Left renal cortex interstitium (tissue), 4 donors: ENCODE measurements around the gene ELFN2. TPM values are rescaled to one million over a fixed set of nuclear protein-coding genes. Genes with fewer than 3 reads are reported as not detected.

Source experiments
- DNase-seq, 4 donors: peaks; one replicate each; pipeline ENCODE4 v3.0.0-alpha.2; 2013; ENCODE audit warnings: low read depth in 4 of 4, low spot score in 2 of 4, missing footprints in 1 of 4
- polyA plus RNA-seq, 4 donors: library from polyadenylated mRNA; unstranded; fragments of 120-200 nt; gene quantifications; one replicate each; pipeline ENCODE4 v1.2.1, GENCODE V29; 2013; ENCODE audit not compliant: insufficient read length in 4 of 4

The ELFN2 gene
- polyA plus RNA-seq, 4 donors, result 0.92 to 1.9 (median 1.7) TPM

DNA sequence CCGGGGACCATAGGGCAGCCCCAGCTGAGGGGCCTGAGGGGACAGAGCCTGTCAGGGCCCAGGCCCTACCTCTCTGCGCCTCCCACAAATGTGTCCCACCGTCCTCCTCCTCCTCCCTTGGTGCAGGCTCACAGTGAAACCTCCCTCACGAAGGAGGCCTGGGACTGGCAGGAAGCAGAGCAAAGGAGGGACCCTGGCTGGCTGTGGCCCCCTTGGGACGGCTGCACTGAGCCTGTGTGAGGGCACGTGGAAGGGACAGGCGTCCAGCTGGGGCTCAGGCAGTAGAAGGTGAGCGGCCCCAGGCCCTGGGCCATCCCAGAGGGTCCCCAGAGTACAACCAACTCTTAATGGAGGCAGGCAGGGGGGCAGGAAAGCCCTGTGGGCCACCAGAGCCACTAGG is 60.7 kb downstream of the ELFN2 start:
- DNase-seq, result no peak

DNA sequence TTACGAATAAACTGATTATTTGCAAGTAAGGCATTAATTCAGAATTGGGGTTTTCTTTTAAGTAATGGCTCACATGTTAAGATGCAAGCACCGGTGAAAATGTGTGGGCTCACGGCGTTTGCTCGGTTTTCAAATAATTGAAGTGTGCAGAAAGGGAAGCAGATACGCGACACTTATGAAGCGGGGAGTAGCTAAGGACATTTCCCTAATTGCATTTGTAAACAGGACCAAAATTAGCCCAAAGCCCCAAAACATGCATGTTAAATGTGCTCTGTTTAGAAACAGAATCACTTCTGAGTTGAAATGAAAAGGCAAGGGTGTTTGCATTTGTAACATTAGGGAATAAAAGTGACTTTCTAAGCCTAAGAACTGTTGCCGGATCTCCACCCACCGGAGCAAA is 61.3 kb downstream of the ELFN2 start:
- DNase-seq, result no peak

DNA sequence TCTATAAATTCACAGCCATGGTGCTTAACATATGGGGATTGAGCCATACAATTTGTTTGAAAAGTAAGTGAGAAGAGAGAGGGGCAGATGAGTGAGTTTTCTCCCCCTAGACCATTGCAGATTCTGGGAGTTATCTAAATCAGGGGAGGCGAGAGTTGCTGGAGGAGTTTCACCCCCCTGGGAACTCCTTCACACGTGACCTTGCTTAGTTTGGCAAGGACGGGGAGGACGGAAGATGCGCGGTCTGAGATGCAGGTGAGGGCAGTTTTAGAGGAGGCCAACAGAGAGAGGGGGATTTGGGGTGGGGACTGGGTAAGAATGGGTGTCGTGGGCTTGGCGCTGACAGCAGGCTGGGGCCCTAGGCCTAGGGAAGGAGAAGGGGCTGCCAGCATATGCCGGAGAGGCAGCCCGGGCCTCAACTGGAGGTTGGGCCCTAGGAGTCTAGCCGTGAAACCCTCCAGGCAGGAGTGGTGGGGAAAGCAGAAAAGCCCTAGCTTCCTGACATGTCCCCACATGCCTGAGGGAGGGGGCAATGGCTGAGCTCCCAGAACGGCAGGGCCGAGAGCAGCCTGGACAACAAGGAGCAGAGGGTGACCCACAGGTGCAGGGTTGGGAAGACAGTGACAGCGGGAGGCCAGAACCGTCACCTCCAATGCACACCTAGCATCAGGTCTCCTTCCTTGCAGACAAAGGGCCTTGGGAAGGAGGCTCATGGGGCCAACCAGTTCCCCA is 63.9 kb downstream of the ELFN2 start:
- DNase-seq, result no peak

DNA sequence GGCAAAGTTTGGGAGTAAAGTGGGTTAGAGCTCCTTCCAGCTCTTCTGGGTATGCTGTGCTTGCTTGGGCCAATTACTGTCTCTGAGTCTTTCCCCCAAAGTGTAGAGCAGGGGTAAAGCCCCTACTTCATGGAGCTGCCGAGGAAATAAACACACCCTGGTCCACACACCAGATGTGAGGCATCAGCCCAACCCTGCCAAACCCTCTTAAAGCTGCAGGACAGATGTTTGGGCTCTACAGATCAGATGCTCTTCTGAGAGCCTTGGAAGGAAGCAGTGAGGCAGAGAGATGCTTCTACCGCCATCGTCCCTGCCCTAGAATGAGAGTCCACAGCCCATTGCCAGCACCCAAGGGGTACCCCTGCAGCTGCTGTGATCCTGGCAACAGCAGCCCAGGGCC is 64.7 kb downstream of the ELFN2 start:
- DNase-seq, result no peak

- no peak for DNase-seq
Observed at GRCh38 chr22:37358917-37359316, 68.4 kb downstream of the ELFN2 start.

DNA sequence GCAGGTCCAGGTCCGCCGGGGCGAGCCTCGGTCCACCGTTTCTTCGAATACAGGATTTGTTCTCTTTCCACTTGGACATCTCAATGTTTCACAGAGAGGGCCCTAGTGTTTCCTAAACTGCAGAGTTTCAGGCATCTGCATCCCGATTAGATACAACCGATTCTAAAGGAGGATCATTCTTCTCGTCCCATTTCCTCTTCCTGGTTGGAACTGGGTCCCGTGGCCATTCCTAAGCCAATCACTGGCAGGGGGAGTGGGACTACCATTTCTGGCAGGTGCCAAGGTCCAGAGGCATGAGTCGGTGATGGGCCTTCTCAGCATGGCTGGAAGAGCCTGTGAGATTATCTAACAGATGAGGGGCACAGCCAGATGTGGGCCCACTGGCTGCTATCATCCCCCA is 68.9 kb downstream of the ELFN2 start:
- DNase-seq, result no peak

DNA sequence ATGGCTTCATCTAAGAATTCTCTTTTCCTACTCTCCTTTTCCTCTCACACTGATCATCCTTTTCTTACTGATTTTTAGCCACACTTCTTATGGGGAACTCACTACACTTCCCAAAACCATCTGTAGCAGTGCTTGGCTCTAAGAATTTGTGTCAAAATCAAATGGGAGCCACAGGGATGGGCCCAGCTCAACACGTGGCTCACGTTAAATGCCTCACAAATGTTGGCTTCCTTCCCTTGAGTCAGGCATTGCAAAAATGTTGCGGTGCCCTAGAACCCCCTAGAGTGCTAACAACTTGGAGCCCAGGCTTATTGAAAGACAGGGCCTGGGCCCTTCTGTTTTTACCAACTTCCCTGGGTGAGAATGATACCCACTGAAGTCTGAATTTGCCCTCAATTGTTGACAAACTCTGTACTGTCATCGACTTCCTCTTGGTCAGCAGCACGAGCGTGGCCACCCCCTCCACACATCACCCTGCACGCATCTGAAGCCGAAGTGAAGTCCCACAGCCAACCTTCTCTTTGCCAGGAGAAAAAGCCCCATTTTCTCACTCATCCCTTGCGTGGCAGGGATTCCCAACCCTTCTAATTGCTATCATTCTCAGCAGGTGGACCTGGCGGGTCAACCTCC is 69.7 kb downstream of the ELFN2 start:
- DNase-seq, result no peak

- DNase-seq, result no peak
Observed at GRCh38 chr22:37356922-37357321, 70.4 kb downstream of the ELFN2 start.

GRCh38 chr22:37355174-37355573 is 72.1 kb downstream of the ELFN2 start:
- no peak for DNase-seq

GRCh38 chr22:37354670-37355069 is 72.6 kb downstream of the ELFN2 start:
- no peak for DNase-seq

DNA sequence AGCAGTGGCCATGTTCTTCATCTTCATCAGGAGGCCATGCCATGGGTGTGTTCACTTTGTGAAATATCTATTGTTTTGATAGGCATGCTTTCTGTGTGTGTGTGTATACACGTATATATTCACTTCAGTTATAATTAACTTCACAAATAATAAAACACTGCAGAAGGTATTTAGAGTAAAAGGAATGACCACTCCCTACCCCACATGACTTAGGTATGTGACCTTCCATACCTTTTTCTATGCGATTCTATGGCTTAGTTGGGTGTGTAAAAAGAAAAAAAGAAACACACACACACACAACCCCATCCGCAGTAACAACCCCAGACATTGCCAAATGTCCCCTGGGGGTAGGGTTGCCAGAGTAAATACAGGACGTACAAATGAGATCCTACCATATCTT is 73.0 kb downstream of the ELFN2 start:
- DNase-seq, result no peak

GRCh38 chr22:37353839-37354238 is 73.4 kb downstream of the ELFN2 start:
- DNase-seq, result no peak

DNA sequence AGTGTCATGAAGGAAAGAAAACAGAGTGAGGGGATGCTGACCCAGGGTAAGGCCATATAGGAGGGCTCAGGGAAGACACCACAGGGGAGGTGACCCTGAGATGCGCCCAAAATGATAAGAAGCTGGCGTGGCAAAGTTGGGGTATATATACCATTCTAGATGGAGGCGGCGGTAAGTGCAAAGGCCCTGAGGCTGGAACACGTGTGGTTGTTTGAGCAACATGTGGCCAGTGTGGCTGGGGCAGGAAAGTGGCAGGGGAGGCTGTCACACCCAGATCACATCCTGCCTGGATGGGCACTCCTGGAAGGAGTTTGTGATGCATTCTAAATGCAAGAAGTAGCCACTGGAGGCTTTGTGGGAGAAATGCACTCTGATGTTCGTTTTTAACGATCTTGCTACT is 74.8 kb downstream of the ELFN2 start:
- DNase-seq, result no peak

- no peak for DNase-seq
Observed at GRCh38 chr22:37351232-37351631, 76.0 kb downstream of the ELFN2 start.

GRCh38 chr22:37349043-37349814 is 78.0 kb downstream of the ELFN2 start:
- DNase-seq, result no peak

DNA sequence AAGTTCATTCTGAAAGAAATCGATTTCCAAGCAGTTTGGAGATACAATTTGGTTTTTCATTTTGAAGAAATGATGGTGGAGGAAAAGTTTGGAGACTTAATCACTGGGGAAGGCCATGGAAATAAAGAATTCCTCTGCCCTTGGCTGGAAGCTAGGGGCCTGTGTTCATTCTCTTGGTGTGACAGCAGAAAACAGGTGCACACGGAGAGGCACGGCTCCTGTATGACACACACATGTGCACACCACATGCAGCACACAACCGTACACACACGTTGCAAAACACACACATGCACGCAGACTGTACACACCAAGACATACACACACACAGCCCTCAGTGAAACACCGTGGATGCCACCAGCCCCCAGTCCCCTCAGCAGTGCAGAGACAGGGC is 80.8 kb downstream of the ELFN2 start:
- no peak for DNase-seq

GRCh38 chr22:37345863-37346504 is 81.3 kb downstream of the ELFN2 start:
- no peak for DNase-seq

- no peak for DNase-seq
Observed at GRCh38 chr22:37344735-37345449, 82.4 kb downstream of the ELFN2 start.

- DNase-seq, result no peak
Observed at GRCh38 chr22:37343863-37344734, 83.2 kb downstream of the ELFN2 start.

DNA sequence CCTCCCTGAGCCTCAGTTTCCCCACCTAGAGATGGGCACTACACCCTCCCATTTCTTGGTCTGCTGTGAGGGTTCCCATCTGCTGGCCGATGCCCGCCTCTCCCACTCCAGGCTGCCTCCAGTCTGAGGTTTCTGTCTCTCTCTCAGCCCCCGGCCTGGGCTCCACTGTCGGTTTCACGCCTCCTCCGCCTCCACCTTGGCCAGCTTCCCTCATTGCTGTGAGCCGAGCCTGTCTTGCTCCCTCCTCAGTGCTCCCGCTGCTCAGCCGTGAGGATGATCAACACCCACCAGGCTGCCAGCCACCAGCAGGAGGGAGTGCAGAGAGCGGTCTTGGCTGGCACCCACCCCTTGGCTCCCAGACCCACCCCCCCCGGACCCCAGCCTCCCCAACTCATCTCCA is 83.9 kb downstream of the ELFN2 start:
- DNase-seq, result no peak
